Measurements from ENCODE around the gene PJA2.

- TF ChIP-seq CTCF (conservative IDR thresholded peaks at IDR 0.05) = no peak
- no peak for TF ChIP-seq ZFX (IDR thresholded peaks at IDR 0.05)
These were observed 5.3 kb downstream of the PJA2 start for GRCh38 chr5:109404428-109404960.

Measured in C4-2B (cell line).